HEK293 (cell line): Measurements from ENCODE around the gene ZNF836.

ENCODE experiments used
- CTCF ChIA-PET: fragments of 350-600 bp; formaldehyde crosslinking; extraction: SDS; loops from one replicate; lab custom pipeline; 2021; ENCODE audit warnings: antibody characterized with exemption; lab: Yijun Ruan, JAX
- POLR2A ChIA-PET: fragments of 300-600 bp; formaldehyde crosslinking; extraction: SDS; loops from one replicate; lab custom pipeline; 2020; ENCODE audit warnings: antibody characterized with exemption, inconsistent platforms; lab: Yijun Ruan, JAX
- H3K27ac ChIP-seq: fragments of 200-500 bp; sonication (Bioruptor generic); 2 replicates; pipeline ENCODE4 v1.5.1; 2014; ENCODE audit warnings: low read depth, low read length, control low read depth, inconsistent platforms; ENCODE audit errors: extremely low read depth
- H3K36me3 ChIP-seq, 2 experiments: fragments of 200-500 bp in 1 of 2; sonication (Bioruptor generic) in 1 of 2; 1 replicate in 1 of 2; 2 replicates in 1 of 2; pipeline ENCODE4 v1.5.1; 2014 to 2017; ENCODE audit warnings: inconsistent platforms in 2 of 2, low read length in 2 of 2; ENCODE audit not compliant: control insufficient read depth in 2 of 2, insufficient read depth in 1 of 2
- H3K4me1 ChIP-seq: fragments of 200-500 bp; sonication (Bioruptor generic); 2 replicates; pipeline ENCODE4 v1.5.1; 2014; ENCODE audit warnings: mild to moderate bottlenecking, low read length, inconsistent platforms; ENCODE audit not compliant: control insufficient read depth, insufficient read depth
- H3K4me3 ChIP-seq: 2 replicates; pipeline ENCODE4 v1.5.1; 2011; ENCODE audit warnings: low read depth, mild to moderate bottlenecking, control low read depth, low read length, moderate library complexity
- H3K9me3 ChIP-seq: fragments of 200-500 bp; sonication (Bioruptor generic); 2 replicates; pipeline ENCODE4 v1.5.1; 2014; ENCODE audit warnings: low read depth, low read length, inconsistent platforms; ENCODE audit not compliant: control insufficient read depth, insufficient read depth
- EGR2 ChIP-seq: fragments of 450-650 bp; formaldehyde crosslinking; IDR thresholded peaks from 2 replicates; pipeline ENCODE4 v1.5.1; 2016; ENCODE audit warnings: low read depth, missing biosample characterization, missing genetic modification characterization
- HOXC10 ChIP-seq: sonication (generic); formaldehyde crosslinking; IDR thresholded peaks from 2 replicates; pipeline ENCODE4 v1.8.1; 2023; ENCODE audit warnings: mild to moderate bottlenecking, missing genetic modification reagents
- HOXD13 ChIP-seq: sonication (generic); formaldehyde crosslinking; IDR thresholded peaks from 2 replicates; pipeline ENCODE4 v1.8.0; 2022; ENCODE audit warnings: missing genetic modification reagents, borderline replicate concordance
- MZF1 ChIP-seq: fragments of 450-650 bp; formaldehyde crosslinking; IDR thresholded peaks from 2 replicates; pipeline ENCODE4 v1.5.1; 2017; ENCODE audit warnings: missing biosample characterization, missing genetic modification characterization, borderline replicate concordance
- PRDM1 ChIP-seq: fragments of 450-650 bp; formaldehyde crosslinking; IDR thresholded peaks from 2 replicates; pipeline ENCODE4; 2016; ENCODE audit warnings: missing biosample characterization, missing genetic modification characterization
- PRDM2 ChIP-seq: fragments of 450-650 bp; formaldehyde crosslinking; IDR thresholded peaks from 2 replicates; pipeline ENCODE4 v1.5.1; 2016; ENCODE audit warnings: missing biosample characterization, missing genetic modification characterization, borderline replicate concordance
- TCF7L2 ChIP-seq: IDR thresholded peaks from 2 replicates; pipeline ENCODE4 v1.6.1; 2011; ENCODE audit warnings: low read depth, mild to moderate bottlenecking, inconsistent platforms, low read length, moderate library complexity, borderline replicate concordance
- ZEB2 ChIP-seq: fragments of 450-650 bp; formaldehyde crosslinking; IDR thresholded peaks from 2 replicates; pipeline ENCODE4 v1.5.1; 2016; ENCODE audit warnings: missing biosample characterization, missing genetic modification characterization
- ZNF18 ChIP-seq: fragments of 450-650 bp; formaldehyde crosslinking; IDR thresholded peaks from 2 replicates; pipeline ENCODE4 v1.5.1; 2016; ENCODE audit warnings: missing biosample characterization, missing genetic modification characterization
- ZNF184 ChIP-seq: fragments of 450-650 bp; IDR thresholded peaks from 2 replicates; pipeline ENCODE4 v1.5.1; 2018; ENCODE audit warnings: missing biosample characterization, mild to moderate bottlenecking, missing genetic modification characterization
- ZNF248 ChIP-seq: fragments of 450-650 bp; formaldehyde crosslinking; IDR thresholded peaks from 2 replicates; pipeline ENCODE4 v1.5.1; 2017; ENCODE audit warnings: missing biosample characterization, missing genetic modification characterization
- ZNF280C ChIP-seq: fragments of 450-650 bp; formaldehyde crosslinking; IDR thresholded peaks from 2 replicates; pipeline ENCODE4 v1.5.1; 2016; ENCODE audit warnings: missing biosample characterization, missing genetic modification characterization
- ZNF391 ChIP-seq: fragments of 450-650 bp; formaldehyde crosslinking; IDR thresholded peaks from 2 replicates; pipeline ENCODE4 v1.5.1; 2016; ENCODE audit warnings: low read depth, missing biosample characterization, missing genetic modification characterization, borderline replicate concordance
- ZNF398 ChIP-seq: fragments of 450-650 bp; formaldehyde crosslinking; IDR thresholded peaks from 2 replicates; pipeline ENCODE4 v1.5.1; 2017; ENCODE audit warnings: missing biosample characterization, missing genetic modification characterization
- ZNF426 ChIP-seq: fragments of 450-650 bp; formaldehyde crosslinking; IDR thresholded peaks from 2 replicates; pipeline ENCODE4 v1.5.1; 2017; ENCODE audit warnings: missing biosample characterization, missing genetic modification characterization, mild to moderate bottlenecking, inconsistent platforms, moderate library complexity
- ZNF501 ChIP-seq: fragments of 450-650 bp; formaldehyde crosslinking; IDR thresholded peaks from 2 replicates; pipeline ENCODE4 v1.5.1; 2016; ENCODE audit warnings: missing biosample characterization, missing genetic modification characterization
- ZNF514 ChIP-seq: fragments of 450-650 bp; formaldehyde crosslinking; IDR thresholded peaks from 2 replicates; pipeline ENCODE4 v1.5.1; 2016; ENCODE audit warnings: missing biosample characterization, missing genetic modification characterization
- ZNF530 ChIP-seq: fragments of 450-650 bp; formaldehyde crosslinking; IDR thresholded peaks from 2 replicates; pipeline ENCODE4 v1.5.1; 2016; ENCODE audit warnings: low read depth, missing biosample characterization, missing genetic modification characterization
- ZNF654 ChIP-seq: fragments of 450-650 bp; formaldehyde crosslinking; IDR thresholded peaks from 2 replicates; pipeline ENCODE4 v1.5.1; 2016; ENCODE audit warnings: low read depth, missing biosample characterization, missing genetic modification characterization
- ZSCAN16 ChIP-seq: fragments of 450-650 bp; formaldehyde crosslinking; IDR thresholded peaks from 2 replicates; pipeline ENCODE4 v1.5.1; 2016; ENCODE audit warnings: missing biosample characterization, missing genetic modification characterization

The ZNF836 gene

GRCh38 chr19:52200044-52200443 lies 28.6 kb upstream of the ZNF836 start:
- peaks cover 52 to 96% of the 10 kb centered on the region in 2 experiments for H3K36me3 ChIP-seq
- no peak overlapping the region for H3K27ac ChIP-seq
- H3K9me3 ChIP-seq: no peaks in the 10 kb centered on the region
- ChIA-PET CTCF (interaction anchor here (0.8 kb wide), 1 partner anchor 38 kb away, joined by 3 read pairs; no protein-coding TSS in a partner anchor), POLR2A (interaction anchor here (4.4 kb wide), 1 partner anchor 11 kb away, joined by 25 read pairs; the partner anchor contains the start of gene PPP2R1A)
- no peak overlapping the region for H3K4me3 ChIP-seq
- H3K4me1 ChIP-seq: no peaks in the 10 kb centered on the region
- no peak for TF ChIP-seq ZNF18 (tag by site-specific recombination)
- 0 out of 2 replicates have a peak, but pooled peaks have one; percentile 18 for TF ChIP-seq EGR2 (tag by site-specific recombination)
- no peak for TF ChIP-seq PRDM2 (tag by site-specific recombination)
- TF ChIP-seq ZNF654 (tag by site-specific recombination): no peak
- no peak for TF ChIP-seq TCF7L2
- peak; percentile 35; the same call in 1 of the 2 replicates for TF ChIP-seq PRDM1 (tag by site-specific recombination)
- no peak for TF ChIP-seq HOXC10

- no peaks in the 10 kb centered on the region for H3K4me1 ChIP-seq
- H3K27ac ChIP-seq: no peak overlapping the region
- no peak for TF ChIP-seq HOXD13
- TF ChIP-seq ZNF398 (tag by site-specific recombination): no peak
- no peak for TF ChIP-seq ZNF280C (tag by site-specific recombination)
- no peak for TF ChIP-seq MZF1
- no peak for TF ChIP-seq ZEB2
- no peak for TF ChIP-seq ZNF184 (tag by site-specific recombination)
- no peak for TF ChIP-seq ZNF426
- TF ChIP-seq ZNF514 (tag by site-specific recombination): no peak
- no peak for TF ChIP-seq ZSCAN16 (tag by site-specific recombination)
- no peak for TF ChIP-seq ZNF501
- TF ChIP-seq ZNF391 (tag by site-specific recombination): no peak
- no peak for TF ChIP-seq ZNF248
- TF ChIP-seq ZNF530 (tag by site-specific recombination): no peak
- TF ChIP-seq, all 188 proteins: peak for 0
- Histone ChIP-seq H3K4me3 (no peak overlapping the region), H3K9me3 (no peaks in the 10 kb centered on the region), H3K36me3 (peaks cover 50 to 95% of the 10 kb centered on the region in 2 experiments)
- ChIA-PET CTCF (interaction anchor here (1.8 kb wide), 1 partner anchor 60 kb away, joined by 8 read pairs; the partner anchor contains the start of gene ZNF616), POLR2A (interaction anchor here (4.4 kb wide), 1 partner anchor 10 kb away, joined by 25 read pairs; the partner anchor contains the start of gene PPP2R1A)
Measured at GRCh38 chr19:52198678-52199077, 27.3 kb upstream of the ZNF836 start.
